ENCODE data around the gene ODC1.

The ODC1 gene

DNA sequence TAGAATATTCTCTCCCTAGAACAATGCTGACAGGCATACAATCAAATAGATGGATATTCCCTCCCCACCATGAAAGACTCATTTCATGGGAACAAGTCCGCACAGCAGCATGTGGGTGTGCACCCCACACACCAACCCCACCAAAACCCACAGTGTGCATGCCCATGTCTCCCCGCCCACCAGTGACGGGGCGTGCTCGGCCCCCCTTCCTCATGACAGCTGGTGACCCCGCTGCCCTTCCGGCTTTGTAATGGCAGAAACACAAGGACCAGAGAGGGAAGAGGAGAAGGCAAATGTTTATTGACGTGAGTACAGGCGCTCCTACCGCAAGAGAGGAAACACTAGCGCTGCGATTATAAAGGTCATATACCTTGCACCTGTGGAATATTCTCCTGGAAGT is 30.8 kb upstream of the ODC1 start:
- WGBS (ENCODE audit: insufficient coverage, insufficient read length) = no CpG with 5 or more reads among the region's 12 CpGs
- H3K27ac ChIP-seq (ENCODE audit: low read length) = no peak overlapping the region
- no peaks in the 10 kb centered on the region for H3K36me3 ChIP-seq (ENCODE audit: control insufficient read depth, insufficient read depth, low read length)
- no peaks in the 10 kb centered on the region for H3K9me3 ChIP-seq (ENCODE audit: control insufficient read depth, insufficient read depth, low read length)
- no peak for DNase-seq (ENCODE audit: low read depth, low spot score)
- peaks cover 2% of the 10 kb centered on the region; the same call in 1 of the 2 replicates for H3K4me1 ChIP-seq (ENCODE audit: control insufficient read depth, insufficient read depth, low read length)
- H3K27me3 ChIP-seq (ENCODE audit: control insufficient read depth, insufficient read depth, low read length) = no peaks in the 10 kb centered on the region
- H3K4me3 ChIP-seq (ENCODE audit: low read length) = no peak overlapping the region

DNA sequence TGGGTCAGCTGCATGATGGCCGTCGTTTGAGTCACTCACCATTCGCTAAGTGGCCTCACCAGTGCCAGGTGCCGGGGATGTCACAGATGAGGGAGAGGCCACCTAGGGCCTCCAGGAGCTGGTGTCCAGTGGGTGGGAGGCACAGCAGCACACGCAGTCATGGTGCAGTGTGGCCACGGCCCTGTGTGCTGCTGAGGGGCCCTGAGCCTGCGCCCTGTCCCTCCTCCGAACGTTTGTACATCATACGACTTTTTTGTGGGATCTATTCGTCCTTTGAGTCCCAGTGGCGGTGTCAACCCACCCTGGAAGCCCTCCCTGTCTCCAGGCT is 30.1 kb upstream of the ODC1 start:
- no CpG with 5 or more reads among the region's 12 CpGs for WGBS (ENCODE audit: insufficient coverage, insufficient read length)
- no peaks in the 10 kb centered on the region for H3K36me3 ChIP-seq (ENCODE audit: control insufficient read depth, insufficient read depth, low read length)
- no peak overlapping the region for H3K27ac ChIP-seq (ENCODE audit: low read length)
- no peaks in the 10 kb centered on the region for H3K9me3 ChIP-seq (ENCODE audit: control insufficient read depth, insufficient read depth, low read length)
- no peak for DNase-seq (ENCODE audit: low read depth, low spot score)
- no peak overlapping the region for H3K4me3 ChIP-seq (ENCODE audit: low read length)
- peaks cover 2% of the 10 kb centered on the region; the same call in 1 of the 2 replicates for H3K4me1 ChIP-seq (ENCODE audit: control insufficient read depth, insufficient read depth, low read length)
- no peaks in the 10 kb centered on the region for H3K27me3 ChIP-seq (ENCODE audit: control insufficient read depth, insufficient read depth, low read length)

DNA sequence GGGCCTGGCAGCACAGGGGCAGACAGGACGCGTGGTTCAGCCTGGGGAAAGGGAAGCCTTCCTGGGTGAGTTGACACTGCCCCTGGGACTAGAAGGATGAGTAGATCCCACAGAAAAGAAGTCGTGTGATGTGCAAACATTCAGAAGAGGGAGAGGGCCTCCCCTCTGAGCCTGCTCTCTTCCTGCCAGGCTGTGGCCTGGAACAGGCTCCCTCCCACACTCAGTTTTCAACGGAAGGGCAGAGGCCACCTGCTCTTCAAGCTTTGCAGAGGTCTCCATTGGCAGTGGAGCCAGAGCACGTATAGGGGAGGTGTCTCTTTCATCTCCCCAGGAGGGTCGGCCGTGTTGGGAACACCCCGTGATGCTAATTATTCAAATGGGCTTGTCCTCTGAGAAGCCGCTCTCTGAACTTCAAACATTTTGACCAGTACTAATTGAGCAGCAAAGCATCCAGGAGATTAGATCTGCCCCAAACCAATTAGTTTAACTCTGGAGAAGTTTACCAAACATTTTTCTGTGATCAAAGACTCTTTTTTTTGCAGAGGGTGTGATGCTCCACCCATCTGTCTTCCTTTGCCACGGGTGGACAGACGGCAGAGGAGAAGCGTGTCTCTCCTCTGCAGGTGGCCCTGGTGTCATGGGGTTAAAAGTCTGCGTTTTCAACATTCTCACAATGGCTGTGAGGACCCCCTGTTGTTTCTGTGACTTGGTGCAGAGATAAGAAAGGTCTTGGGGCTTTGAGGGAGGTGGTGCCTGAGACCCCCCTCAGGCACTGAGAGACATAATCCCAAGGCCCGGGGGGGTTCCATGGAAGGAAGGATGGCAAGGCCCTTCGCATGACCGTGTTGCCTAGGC is 29.5 kb upstream of the ODC1 start:
- no peaks in the 10 kb centered on the region for H3K9me3 ChIP-seq (ENCODE audit: control insufficient read depth, insufficient read depth, low read length)
- H3K27ac ChIP-seq (ENCODE audit: low read length) = no peak overlapping the region
- no CpG with 5 or more reads among the region's 16 CpGs for WGBS (ENCODE audit: insufficient coverage, insufficient read length)
- no peak for DNase-seq (ENCODE audit: low read depth, low spot score)
- peaks cover 2% of the 10 kb centered on the region; the same call in 1 of the 2 replicates for H3K4me1 ChIP-seq (ENCODE audit: control insufficient read depth, insufficient read depth, low read length)
- no peaks in the 10 kb centered on the region for H3K36me3 ChIP-seq (ENCODE audit: control insufficient read depth, insufficient read depth, low read length)
- no peaks in the 10 kb centered on the region for H3K27me3 ChIP-seq (ENCODE audit: control insufficient read depth, insufficient read depth, low read length)
- H3K4me3 ChIP-seq (ENCODE audit: low read length) = no peak overlapping the region

DNA sequence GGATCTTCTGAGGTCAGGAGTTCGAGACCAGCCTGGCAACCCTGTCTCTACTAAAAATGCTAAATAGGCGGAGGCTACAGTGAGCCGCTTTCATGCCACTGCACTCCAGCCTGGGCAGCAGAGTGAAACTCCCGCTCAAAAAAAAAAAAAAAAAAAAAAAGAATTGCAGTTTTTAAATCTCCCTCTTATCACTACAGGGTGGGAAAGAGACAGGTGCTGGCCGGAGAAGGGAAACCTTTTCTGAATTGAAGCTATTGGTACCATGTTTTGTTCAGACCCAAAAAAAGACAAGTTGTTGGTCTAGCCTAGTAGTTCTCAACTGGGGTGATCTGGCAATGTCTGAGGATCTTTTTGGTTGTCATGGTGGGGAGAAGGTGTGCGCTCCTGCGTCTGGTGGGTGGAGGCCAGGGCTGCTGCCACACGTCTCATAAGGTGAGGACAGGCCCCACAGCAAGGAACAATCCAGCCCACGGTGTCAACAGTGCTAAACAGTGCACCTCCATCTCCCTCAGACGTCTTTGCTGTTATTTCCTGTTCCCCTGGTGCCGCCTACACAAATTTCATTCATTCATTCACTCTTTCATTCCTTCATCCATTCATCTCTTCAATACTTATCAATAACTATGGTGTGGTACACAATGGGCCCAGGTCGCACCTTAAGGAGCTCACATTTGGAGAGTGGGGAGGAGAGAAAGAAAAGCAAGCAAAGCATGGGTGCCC is 28.8 kb upstream of the ODC1 start:
- H3K4me1 ChIP-seq (ENCODE audit: control insufficient read depth, insufficient read depth, low read length) = peaks cover 2% of the 10 kb centered on the region; the same call in 1 of the 2 replicates
- 100% methylated on average over 1 of the region's 12 CpGs for WGBS (ENCODE audit: insufficient coverage, insufficient read length)
- no peak overlapping the region for H3K4me3 ChIP-seq (ENCODE audit: low read length)
- no peak for DNase-seq (ENCODE audit: low read depth, low spot score)
- no peaks in the 10 kb centered on the region for H3K36me3 ChIP-seq (ENCODE audit: control insufficient read depth, insufficient read depth, low read length)
- H3K9me3 ChIP-seq (ENCODE audit: control insufficient read depth, insufficient read depth, low read length) = no peaks in the 10 kb centered on the region
- no peak overlapping the region for H3K27ac ChIP-seq (ENCODE audit: low read length)
- no peaks in the 10 kb centered on the region for H3K27me3 ChIP-seq (ENCODE audit: control insufficient read depth, insufficient read depth, low read length)

DNA sequence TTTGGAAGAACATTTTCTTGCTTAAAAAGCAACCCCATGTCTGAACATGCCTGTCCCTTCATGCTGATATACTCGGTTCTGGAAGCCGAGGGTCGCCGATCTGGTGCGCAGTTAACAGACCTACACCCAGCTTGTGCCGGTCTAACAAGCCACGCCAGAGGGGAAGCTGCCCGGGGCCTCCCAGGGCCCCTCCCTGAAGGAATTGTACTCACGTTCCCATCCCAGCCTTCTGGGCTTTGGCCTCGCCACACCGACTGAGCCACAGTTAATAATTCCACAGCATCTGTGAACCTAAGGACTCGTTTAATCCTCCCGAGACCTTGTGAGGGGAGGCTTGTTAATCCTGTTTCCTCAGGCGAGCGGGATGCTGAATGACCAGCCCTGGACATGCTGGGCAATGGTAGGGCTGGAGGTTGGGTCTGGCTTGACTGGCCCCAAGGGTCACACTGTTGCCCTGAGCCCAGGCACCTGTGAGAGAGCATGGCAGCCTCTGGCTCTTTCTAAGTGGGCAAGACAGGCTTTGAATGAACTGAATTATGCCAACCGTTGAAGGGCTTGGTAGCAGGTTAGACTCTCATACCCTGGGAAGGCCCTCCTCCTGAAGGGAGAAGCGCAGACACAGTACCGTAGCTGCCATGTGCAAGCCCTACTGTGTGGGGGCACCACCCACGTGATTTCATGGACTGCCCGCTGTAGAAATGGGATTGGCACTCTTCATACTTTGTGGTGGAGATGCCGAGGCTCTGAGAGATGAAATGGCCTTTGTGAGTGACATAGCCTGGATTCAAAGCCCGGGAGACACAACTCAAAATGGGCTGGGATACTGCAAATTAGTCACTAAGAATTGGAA is 27.9 kb upstream of the ODC1 start:
- no peaks in the 10 kb centered on the region for H3K9me3 ChIP-seq (ENCODE audit: control insufficient read depth, insufficient read depth, low read length)
- H3K4me3 ChIP-seq (ENCODE audit: low read length) = no peak overlapping the region
- H3K27me3 ChIP-seq (ENCODE audit: control insufficient read depth, insufficient read depth, low read length) = no peaks in the 10 kb centered on the region
- peaks cover 2% of the 10 kb centered on the region; the same call in 1 of the 2 replicates for H3K4me1 ChIP-seq (ENCODE audit: control insufficient read depth, insufficient read depth, low read length)
- no peaks in the 10 kb centered on the region for H3K36me3 ChIP-seq (ENCODE audit: control insufficient read depth, insufficient read depth, low read length)
- H3K27ac ChIP-seq (ENCODE audit: low read length) = no peak overlapping the region
- no CpG with 5 or more reads among the region's 22 CpGs for WGBS (ENCODE audit: insufficient coverage, insufficient read length)
- DNase-seq (ENCODE audit: low read depth, low spot score) = no peak

DNA sequence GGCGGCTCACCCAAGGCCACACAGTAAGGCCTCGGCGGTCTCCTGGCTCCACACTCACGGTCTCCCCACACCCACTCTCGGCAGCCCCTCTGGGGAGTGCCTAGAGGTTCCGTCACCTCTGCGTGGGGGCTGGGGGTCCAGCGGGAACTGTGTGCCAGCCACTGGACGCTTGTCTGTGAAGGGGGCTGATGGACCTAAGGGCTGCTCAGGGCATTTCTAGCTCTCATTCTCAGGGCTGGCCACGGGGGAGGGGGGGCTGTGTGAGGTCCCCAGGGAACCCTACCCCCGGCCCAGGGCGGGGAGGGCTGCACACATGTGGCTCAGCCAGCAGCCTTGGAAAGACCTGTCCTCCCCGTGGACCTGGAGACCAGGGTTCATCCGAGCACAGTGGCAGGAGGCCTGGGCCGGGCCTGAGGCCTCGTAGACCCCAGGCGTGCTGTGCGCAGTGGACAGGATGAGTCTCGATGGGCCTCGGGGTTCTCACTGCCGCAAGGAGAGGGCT is 27.1 kb upstream of the ODC1 start:
- Histone ChIP-seq H3K4me1 (ENCODE audit: control insufficient read depth, insufficient read depth, low read length) (peaks cover 2% of the 10 kb centered on the region; the same call in 1 of the 2 replicates), H3K4me3 (ENCODE audit: low read length) (no peak overlapping the region)

DNA sequence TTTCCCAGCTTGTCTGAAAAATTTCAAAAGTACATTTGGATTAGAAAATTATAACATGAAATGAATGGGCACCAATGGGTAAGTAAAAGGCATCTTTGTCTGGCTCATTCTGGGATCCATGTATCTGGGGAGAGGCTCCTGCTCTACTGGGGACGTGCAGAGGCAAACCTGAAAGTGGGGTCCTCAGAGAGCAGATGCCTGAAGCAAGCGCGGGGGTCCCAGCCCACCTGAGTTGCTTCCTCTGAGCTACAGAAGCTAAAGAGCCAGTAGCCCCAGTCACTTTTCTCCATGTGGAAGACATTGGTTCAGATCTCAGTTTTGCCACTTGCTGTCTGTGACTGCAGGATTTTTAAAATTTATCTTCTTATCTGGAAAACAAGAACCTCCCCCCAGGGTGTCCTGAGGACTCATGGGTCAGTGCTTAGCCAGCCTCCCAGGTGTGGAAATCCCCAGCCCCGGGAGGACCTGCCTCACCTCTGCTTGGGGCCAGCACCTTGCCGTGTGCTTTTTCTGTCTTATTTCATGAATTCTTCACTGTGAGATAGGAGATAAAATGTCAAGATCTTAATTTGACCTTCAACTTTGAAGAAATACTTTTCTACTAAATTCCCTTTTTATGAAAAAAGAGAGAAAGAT is 25.1 kb upstream of the ODC1 start:
- DNase-seq (ENCODE audit: low read depth, low spot score) = no peak
- Histone ChIP-seq H3K27me3 (ENCODE audit: control insufficient read depth, insufficient read depth, low read length) (no peaks in the 10 kb centered on the region), H3K4me3 (ENCODE audit: low read length) (no peak overlapping the region), H3K36me3 (ENCODE audit: control insufficient read depth, insufficient read depth, low read length) (no peaks in the 10 kb centered on the region), H3K4me1 (ENCODE audit: control insufficient read depth, insufficient read depth, low read length) (peaks cover under 1% of the 10 kb centered on the region; the same call in 1 of the 2 replicates), H3K9me3 (ENCODE audit: control insufficient read depth, insufficient read depth, low read length) (no peaks in the 10 kb centered on the region), H3K27ac (ENCODE audit: low read length) (no peak overlapping the region)
- no CpG with 5 or more reads among the region's 5 CpGs for WGBS (ENCODE audit: insufficient coverage, insufficient read length)

More for the DNA sequence above, 27.1 kb upstream of the ODC1 start:
- no peaks in the 10 kb centered on the region for H3K27me3 ChIP-seq (ENCODE audit: control insufficient read depth, insufficient read depth, low read length)
- no peaks in the 10 kb centered on the region for H3K9me3 ChIP-seq (ENCODE audit: control insufficient read depth, insufficient read depth, low read length)
- DNase-seq (ENCODE audit: low read depth, low spot score) = no peak
- WGBS (ENCODE audit: insufficient coverage, insufficient read length) = no CpG with 5 or more reads among the region's 21 CpGs
- no peaks in the 10 kb centered on the region for H3K36me3 ChIP-seq (ENCODE audit: control insufficient read depth, insufficient read depth, low read length)
- H3K27ac ChIP-seq (ENCODE audit: low read length) = no peak overlapping the region

DNA sequence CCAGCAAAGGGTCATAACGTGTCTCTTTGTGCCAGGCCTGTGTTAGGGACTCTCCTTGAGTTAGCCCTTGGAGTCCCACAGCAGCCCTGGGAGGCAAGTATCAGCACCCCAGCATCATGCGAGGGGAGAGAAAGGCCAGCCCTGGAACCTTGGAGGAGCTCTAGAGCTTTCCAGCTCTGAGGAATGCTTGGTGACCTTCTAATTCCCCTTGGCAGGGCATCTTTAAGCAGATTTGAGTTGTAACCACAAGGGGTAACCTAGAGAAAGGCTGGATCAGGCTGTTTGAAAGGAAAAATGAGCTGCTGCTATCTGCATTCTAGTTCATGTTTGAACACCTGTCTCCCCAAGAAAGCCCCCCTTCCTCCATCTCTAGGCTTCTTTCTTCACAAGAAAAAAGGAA is 23.8 kb upstream of the ODC1 start:
- DNase-seq (ENCODE audit: low read depth, low spot score) = no peak
- H3K4me3 ChIP-seq (ENCODE audit: low read length) = no peak overlapping the region
- no peaks in the 10 kb centered on the region for H3K27me3 ChIP-seq (ENCODE audit: control insufficient read depth, insufficient read depth, low read length)
- H3K9me3 ChIP-seq (ENCODE audit: control insufficient read depth, insufficient read depth, low read length) = no peaks in the 10 kb centered on the region
- H3K27ac ChIP-seq (ENCODE audit: low read length) = no peak overlapping the region
- H3K4me1 ChIP-seq (ENCODE audit: control insufficient read depth, insufficient read depth, low read length) = no peaks in the 10 kb centered on the region
- no peaks in the 10 kb centered on the region for H3K36me3 ChIP-seq (ENCODE audit: control insufficient read depth, insufficient read depth, low read length)
- WGBS (ENCODE audit: insufficient coverage, insufficient read length) = no CpG with 5 or more reads among the region's 2 CpGs

DNA sequence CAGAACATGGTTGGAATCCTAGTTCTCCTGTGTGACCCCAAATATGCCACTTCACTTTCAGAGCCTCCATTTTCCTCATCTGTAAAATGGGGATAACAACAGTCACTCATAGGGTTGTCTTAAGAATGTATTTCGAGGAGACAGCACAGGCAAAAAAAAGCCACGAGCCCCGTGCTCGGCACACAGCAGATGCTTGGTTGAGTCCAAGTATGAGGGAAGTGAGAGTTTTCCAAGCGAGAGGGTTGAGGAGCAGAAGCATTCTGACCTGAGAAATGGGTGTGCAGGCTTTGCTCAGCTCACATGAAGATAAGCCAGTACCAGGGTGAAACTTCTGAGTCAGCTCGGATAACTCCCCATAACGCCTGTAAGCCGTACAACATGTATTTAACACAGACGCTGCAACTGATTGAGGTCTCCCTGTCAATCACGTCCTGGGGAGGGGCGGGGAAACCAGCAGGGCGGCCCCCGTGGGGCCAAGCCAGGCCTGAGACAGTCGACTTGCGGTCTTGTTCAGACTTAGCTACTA is 23.0 kb upstream of the ODC1 start:
- no peak overlapping the region for H3K4me3 ChIP-seq (ENCODE audit: low read length)
- DNase-seq (ENCODE audit: low read depth, low spot score) = no peak
- H3K9me3 ChIP-seq (ENCODE audit: control insufficient read depth, insufficient read depth, low read length) = no peaks in the 10 kb centered on the region
- WGBS (ENCODE audit: insufficient coverage, insufficient read length) = no CpG with 5 or more reads among the region's 15 CpGs
- no peaks in the 10 kb centered on the region for H3K36me3 ChIP-seq (ENCODE audit: control insufficient read depth, insufficient read depth, low read length)
- H3K27ac ChIP-seq (ENCODE audit: low read length) = no peak overlapping the region
- no peaks in the 10 kb centered on the region for H3K27me3 ChIP-seq (ENCODE audit: control insufficient read depth, insufficient read depth, low read length)
- no peaks in the 10 kb centered on the region for H3K4me1 ChIP-seq (ENCODE audit: control insufficient read depth, insufficient read depth, low read length)
